Measurements from ENCODE around the gene CPLX4. TPM values are rescaled to one million over a fixed set of nuclear protein-coding genes. Genes with fewer than 3 reads are reported as not detected.

The CPLX4 gene
- total RNA-seq, 1 experiment from 2014 or later, result not detected

Other genes starting within 250 kb of the CPLX4 start
- gene SEC11C, start 178.8 kb downstream of the CPLX4 start, total RNA-seq (2014; rRNA removed; shearing (Covaris generic)), result 40.6 and 42.2 TPM in 2 replicates
- not detected in 2 replicates for gene GRP, start 98.5 kb downstream of the CPLX4 start, total RNA-seq (2014; rRNA removed; shearing (Covaris generic))
- gene RAX, start 45.2 kb downstream of the CPLX4 start, total RNA-seq (2014; rRNA removed; shearing (Covaris generic)), result not detected in 2 replicates
- 72.2 and 77.8 TPM in 2 replicates for gene LMAN1, start 40.6 kb upstream of the CPLX4 start, total RNA-seq (2014; rRNA removed; shearing (Covaris generic))